A673 (cell line): ENCODE data around the gene ANAPC2. TPM values are rescaled to one million over a fixed set of nuclear protein-coding genes. Genes with fewer than 3 reads are reported as not detected.

Source experiments
- BruUV-seq: library from RNA; stranded (reverse); fragments of 400-500 nt; replicated peaks from 2 replicates; lab custom pipeline; 2021; lab: Mats Ljungman, UMichigan
- CTCF ChIA-PET: fragments of 300-600 bp; sonication (Branson Sonifier 250); formaldehyde crosslinking; loops from one replicate; lab custom pipeline; 2022; ENCODE audit warnings: antibody characterized with exemption; lab: Charles Lee
- POLR2A ChIA-PET: fragments of 300-600 bp; sonication (Branson Sonifier 250); formaldehyde crosslinking; loops from one replicate; lab custom pipeline; 2022; ENCODE audit warnings: antibody characterized with exemption; ENCODE audit not compliant: low non-redundant PET; lab: Charles Lee
- DNase-seq: peaks from one replicate; pipeline ENCODE4 v3.0.0-alpha.2; 2015; ENCODE audit warnings: low spot score
- H3K27ac ChIP-seq: fragments of 200-600 bp; sonication (generic); 2 replicates; pipeline ENCODE4 v1.5.1; 2016; ENCODE audit warnings: mixed run types, low read depth, mild to moderate bottlenecking, mixed read lengths, antibody characterized with exemption, low read length; ENCODE audit not compliant: poor library complexity, severe bottlenecking
- H3K27me3 ChIP-seq: fragments of 200-600 bp; sonication (generic); replicated peaks from 2 replicates; pipeline ENCODE4 v1.6.1; 2017; ENCODE audit warnings: mixed run types, low read depth, mild to moderate bottlenecking, mixed read lengths, antibody characterized with exemption, low read length; ENCODE audit not compliant: insufficient read depth, poor library complexity
- H3K36me3 ChIP-seq: fragments of 200-600 bp; sonication (generic); 2 replicates; pipeline ENCODE4 v1.6.1; 2016; ENCODE audit warnings: mixed run types, mild to moderate bottlenecking, mixed read lengths, antibody characterized with exemption, low read length; ENCODE audit not compliant: insufficient read depth, poor library complexity, severe bottlenecking
- H3K4me1 ChIP-seq: fragments of 200-600 bp; sonication (generic); 2 replicates; pipeline ENCODE4 v1.6.1; 2017; ENCODE audit warnings: mixed run types, mild to moderate bottlenecking, mixed read lengths, antibody characterized with exemption, low read length; ENCODE audit not compliant: insufficient read depth, poor library complexity, severe bottlenecking
- H3K4me3 ChIP-seq: fragments of 200-600 bp; sonication (generic); 2 replicates; pipeline ENCODE4 v1.5.1; 2016; ENCODE audit warnings: low read depth, mixed run types, mild to moderate bottlenecking, mixed read lengths, low read length; ENCODE audit not compliant: poor library complexity, severe bottlenecking
- H3K9me3 ChIP-seq: fragments of 200-600 bp; sonication (generic); 2 replicates; pipeline ENCODE4 v1.6.1; 2016; ENCODE audit warnings: mixed run types, low read depth, mild to moderate bottlenecking, mixed read lengths, antibody characterized with exemption, low read length; ENCODE audit not compliant: poor library complexity, severe bottlenecking
- CTCF ChIP-seq: fragments of 300-800, 200-600 bp; sonication (generic); conservative IDR thresholded peaks from 2 replicates; pipeline ENCODE4 v1.5.1; 2017; ENCODE audit warnings: low read depth, mild to moderate bottlenecking, antibody characterized with exemption, low read length, moderate library complexity, mixed read lengths
- EZH2 ChIP-seq: fragments of 200-600 bp; sonication (generic); IDR thresholded peaks from 2 replicates; pipeline ENCODE4 v1.6.1; 2017; ENCODE audit warnings: borderline replicate concordance, low read depth, mild to moderate bottlenecking, mixed read lengths, antibody characterized with exemption, low read length; ENCODE audit not compliant: poor library complexity, severe bottlenecking
- intact Hi-C: fragments of 100-400 bp; cut with micrococcal nuclease; formaldehyde crosslinking; loops from one replicate; pipeline ENCODE4 v1.10.0; 2022; ENCODE audit not compliant: unreplicated experiment
- total RNA-seq: library from RNA; stranded (reverse); gene quantifications from 2 replicates; pipeline ENCODE4 v1.2.3, GENCODE V29; 2021

ANAPC2 gene
- total RNA-seq, 1 experiment from 2014 or later = 49.6 TPM

GRCh38 chr9:137204731-137205125 lies 16.4 kb upstream of the ANAPC2 start:
- POLR2A ChIA-PET = interaction anchor here (0.7 kb wide), 1 partner anchor 32 kb away, joined by 7 read pairs; no protein-coding TSS in a partner anchor
- TF ChIP-seq EZH2 = no peak
- no peak for TF ChIP-seq CTCF
- H3K36me3 ChIP-seq = peaks cover 6% of the 10 kb centered on the region
- no peaks in the 10 kb centered on the region for H3K9me3 ChIP-seq
- intact Hi-C loops = no loop called here
- H3K4me3 ChIP-seq = peak overlapping the region; percentile 97
- BruUV-seq = no TSS peak
- H3K4me1 ChIP-seq = peaks cover 32% of the 10 kb centered on the region
- CTCF ChIA-PET = interaction anchor here (1.2 kb wide), 1 partner anchor 32 kb away, joined by 3 read pairs; no protein-coding TSS in a partner anchor
- peak overlapping the region; percentile 88 for H3K27ac ChIP-seq
- no peak for DNase-seq
- H3K27me3 ChIP-seq = no peaks in the 10 kb centered on the region

- TF ChIP-seq CTCF (no peak), EZH2 (no peak)
- Histone ChIP-seq H3K9me3 (no peaks in the 10 kb centered on the region), H3K36me3 (peaks cover 6% of the 10 kb centered on the region), H3K27ac (no peak overlapping the region), H3K4me3 (no peak overlapping the region), H3K4me1 (peaks cover 43% of the 10 kb centered on the region), H3K27me3 (no peaks in the 10 kb centered on the region)
- intact Hi-C loops = no loop called here
- ChIA-PET CTCF (no interaction called here), POLR2A (no interaction called here)
- BruUV-seq = no TSS peak
- DNase-seq = no peak
Measured at GRCh38 chr9:137202966-137203365, 14.6 kb upstream of the ANAPC2 start.

- BruUV-seq = no TSS peak
- CTCF ChIA-PET = interaction anchor here (0.6 to 1.0 kb wide), 3 partner anchors 12 to 35 kb away, joined by 3 to 9 read pairs (median 4); no protein-coding TSS in a partner anchor
Measured at GRCh38 chr9:137201205-137201868, 13.0 kb upstream of the ANAPC2 start.

More at GRCh38 chr9:137201205-137201868, 13.0 kb upstream of the ANAPC2 start:
- Histone ChIP-seq H3K27me3 (no peaks in the 10 kb centered on the region), H3K27ac (peak overlapping the region; percentile 76), H3K4me3 (peak overlapping the region; percentile 59), H3K4me1 (peaks cover 37% of the 10 kb centered on the region), H3K36me3 (peaks cover 6% of the 10 kb centered on the region), H3K9me3 (no peaks in the 10 kb centered on the region)
- TF ChIP-seq EZH2 (no peak), CTCF (no peak)
- DNase-seq = no peak
- intact Hi-C loops = loop anchor here (2.0 kb wide), 1 partner anchor 39 kb away; the partner anchor contains the start of gene TUBB4B
- POLR2A ChIA-PET = no interaction called here
